H9 (cell line): ENCODE data around the gene WDR53. TPM values are rescaled to one million over a fixed set of nuclear protein-coding genes. Genes with fewer than 3 reads are reported as not detected.

ENCODE experiments used
- DNase-seq: peaks from one replicate; pipeline ENCODE4 v3.0.0-alpha.2; 2017
- H2AFZ ChIP-seq: one replicate; pipeline ENCODE4 v1.6.1; 2013; ENCODE audit warnings: mild to moderate bottlenecking, low read length, control low read depth, moderate library complexity
- H2AK5ac ChIP-seq: 2 replicates; pipeline ENCODE4 v1.6.1; 2013; ENCODE audit warnings: low read length, control low read depth, mixed read lengths; ENCODE audit not compliant: insufficient read length
- H2BK120ac ChIP-seq: one replicate; pipeline ENCODE4 v1.6.1; 2013; ENCODE audit warnings: low read depth, mild to moderate bottlenecking, low read length, control low read depth, inconsistent platforms; ENCODE audit not compliant: poor library complexity, severe bottlenecking
- H2BK12ac ChIP-seq: 2 replicates; pipeline ENCODE4 v1.6.1; 2013; ENCODE audit warnings: low read length, control low read depth, mixed read lengths, low read depth; ENCODE audit not compliant: insufficient read length
- H2BK15ac ChIP-seq: 2 replicates; pipeline ENCODE4 v1.6.1; 2013; ENCODE audit warnings: low read depth, low read length, control low read depth
- H2BK20ac ChIP-seq: one replicate; pipeline ENCODE4 v1.6.1; 2013; ENCODE audit warnings: low read depth, mild to moderate bottlenecking, low read length, control low read depth, inconsistent platforms; ENCODE audit not compliant: poor library complexity, severe bottlenecking
- H2BK5ac ChIP-seq: 2 replicates; pipeline ENCODE4 v1.6.1; 2013; ENCODE audit warnings: low read length, control low read depth, mixed read lengths; ENCODE audit not compliant: insufficient read length
- H3K14ac ChIP-seq: 2 replicates; pipeline ENCODE4 v1.6.1; 2013; ENCODE audit warnings: low read length, control low read depth; ENCODE audit not compliant: insufficient read depth
- H3K18ac ChIP-seq: 2 replicates; pipeline ENCODE4 v1.6.1; 2013; ENCODE audit warnings: low read depth, mild to moderate bottlenecking, mixed read lengths, low read length, control low read depth; ENCODE audit not compliant: insufficient read length
- H3K23ac ChIP-seq: 2 replicates; pipeline ENCODE4 v1.6.1; 2013; ENCODE audit warnings: low read length, control low read depth, mixed read lengths, low read depth; ENCODE audit not compliant: insufficient read length
- H3K23me2 ChIP-seq: 2 replicates; pipeline ENCODE4 v1.6.1; 2013; ENCODE audit warnings: low read depth, mild to moderate bottlenecking, mixed read lengths, low read length, control low read depth; ENCODE audit not compliant: insufficient read length, poor library complexity, severe bottlenecking
- H3K27ac ChIP-seq: 2 replicates; pipeline ENCODE4 v1.5.1; 2013; ENCODE audit warnings: low read length, control low read depth, mixed read lengths, low read depth; ENCODE audit not compliant: insufficient read length
- H3K27me3 ChIP-seq: 2 replicates; pipeline ENCODE4 v1.6.1; 2013; ENCODE audit warnings: low read length, control low read depth, inconsistent platforms; ENCODE audit not compliant: insufficient read depth
- H3K4ac ChIP-seq: 2 replicates; pipeline ENCODE4 v1.6.1; 2013; ENCODE audit warnings: low read depth, mild to moderate bottlenecking, control low read depth, inconsistent platforms, low read length, moderate library complexity
- H3K4me1 ChIP-seq: 2 replicates; pipeline ENCODE4 v1.6.1; 2013; ENCODE audit warnings: low read length, control low read depth, inconsistent platforms; ENCODE audit not compliant: insufficient read depth
- H3K4me2 ChIP-seq: 2 replicates; pipeline ENCODE4 v1.6.1; 2013; ENCODE audit warnings: low read length, control low read depth, mixed read lengths; ENCODE audit not compliant: insufficient read length, insufficient read depth
- H3K56ac ChIP-seq: 2 replicates; pipeline ENCODE4 v1.6.1; 2013; ENCODE audit warnings: low read depth, mild to moderate bottlenecking, mixed read lengths, low read length, control low read depth; ENCODE audit not compliant: insufficient read length
- H3K79me1 ChIP-seq: 2 replicates; pipeline ENCODE4 v1.6.1; 2013; ENCODE audit warnings: low read depth, mild to moderate bottlenecking, moderate library complexity, low read length, control low read depth, inconsistent platforms; ENCODE audit not compliant: insufficient read depth, poor library complexity, severe bottlenecking
- H3K79me2 ChIP-seq: 2 replicates; pipeline ENCODE4 v1.6.1; 2013; ENCODE audit warnings: low read length, control low read depth, inconsistent platforms; ENCODE audit not compliant: insufficient read depth
- H3K9ac ChIP-seq: 2 replicates; pipeline ENCODE4 v1.6.1; 2013; ENCODE audit warnings: low read length, control low read depth, mixed read lengths; ENCODE audit not compliant: insufficient read length; ENCODE audit errors: extremely low read depth
- H3K9me3 ChIP-seq: one replicate; pipeline ENCODE4 v1.6.1; 2013; ENCODE audit warnings: low read depth, low read length, inconsistent platforms; ENCODE audit not compliant: control insufficient read depth
- H3T11ph ChIP-seq: one replicate; pipeline ENCODE4 v1.6.1; 2013; ENCODE audit warnings: mild to moderate bottlenecking, low read length, control low read depth, inconsistent platforms
- H4K20me1 ChIP-seq: one replicate; pipeline ENCODE4 v1.6.1; 2013; ENCODE audit not compliant: control insufficient read depth, insufficient read length, insufficient read depth
- H4K5ac ChIP-seq: 2 replicates; pipeline ENCODE4 v1.6.1; 2013; ENCODE audit warnings: low read depth, mild to moderate bottlenecking, mixed read lengths, low read length, control low read depth; ENCODE audit not compliant: insufficient read length
- H4K8ac ChIP-seq: replicated peaks from 2 replicates; pipeline ENCODE4 v1.6.1; 2013; ENCODE audit warnings: low read length, control low read depth, mixed read lengths, low read depth; ENCODE audit not compliant: insufficient read length
- H4K91ac ChIP-seq: 2 replicates; pipeline ENCODE4 v1.6.1; 2013; ENCODE audit warnings: low read depth, mild to moderate bottlenecking, moderate library complexity, mixed read lengths, low read length, control low read depth; ENCODE audit not compliant: insufficient read length
- H3K27ac Mint-ChIP-seq, 3 experiments: 2 replicates in 2 of 3; 3 replicates in 1 of 3; pipeline ENCODE4 v1.8.0; 2020 to 2021; ENCODE audit warnings: mixed read lengths in 3 of 3, mild to moderate bottlenecking in 1 of 3, moderate library complexity in 1 of 3
- H3K27me3 Mint-ChIP-seq: 2 replicates; pipeline ENCODE4 v1.8.0; 2021; ENCODE audit warnings: low read depth, mild to moderate bottlenecking, moderate library complexity, mixed read lengths
- H3K36me3 Mint-ChIP-seq, 3 experiments: 2 replicates in 2 of 3; 3 replicates in 1 of 3; pipeline ENCODE4 v1.8.0; 2020 to 2021; ENCODE audit warnings: low read depth in 3 of 3, mixed read lengths in 3 of 3; ENCODE audit not compliant: insufficient read depth in 1 of 3
- H3K4me1 Mint-ChIP-seq, 2 experiments: 2 replicates each; pipeline ENCODE4 v1.8.0; 2020; ENCODE audit warnings: mixed read lengths in 2 of 2
- H3K4me3 Mint-ChIP-seq, 2 experiments: 2 replicates in 1 of 2; 3 replicates in 1 of 2; pipeline ENCODE4 v1.8.0; 2020 to 2021; ENCODE audit warnings: mild to moderate bottlenecking in 2 of 2, mixed read lengths in 2 of 2, moderate library complexity in 1 of 2
- H3K9me3 Mint-ChIP-seq, 2 experiments: 2 replicates in 1 of 2; 3 replicates in 1 of 2; pipeline ENCODE4 v1.8.0; 2020; ENCODE audit warnings: mild to moderate bottlenecking in 2 of 2, mixed read lengths in 2 of 2, moderate library complexity in 1 of 2
- WGBS: extraction: QIAGEN DNeasy Blood & Tissue Kit; methylation state at CpG from one replicate; pipeline ENCODE4 v1.1.7; 2013; ENCODE audit warnings: missing lambda C conversion rate, low lambda C conversion rate, mixed read lengths; ENCODE audit not compliant: insufficient read length; ENCODE audit errors: extremely low coverage; 5-methylcytosine and 5-hydroxymethylcytosine counted together
- total RNA-seq: library from RNA; stranded (reverse); gene quantifications from 2 replicates; pipeline ENCODE4 v1.2.1, GENCODE V29; 2021
- TF ChIP-seq, protein P1 (sequence below): fragments of 200-600 bp; sonication (generic); conservative IDR thresholded peaks from 3 replicates; pipeline ENCODE4 v1.8.0; 2021; ENCODE audit warnings: antibody characterized with exemption, mild to moderate bottlenecking

WDR53 gene
- total RNA-seq, 1 experiment from 2014 or later, result 21.2 TPM

DNA sequence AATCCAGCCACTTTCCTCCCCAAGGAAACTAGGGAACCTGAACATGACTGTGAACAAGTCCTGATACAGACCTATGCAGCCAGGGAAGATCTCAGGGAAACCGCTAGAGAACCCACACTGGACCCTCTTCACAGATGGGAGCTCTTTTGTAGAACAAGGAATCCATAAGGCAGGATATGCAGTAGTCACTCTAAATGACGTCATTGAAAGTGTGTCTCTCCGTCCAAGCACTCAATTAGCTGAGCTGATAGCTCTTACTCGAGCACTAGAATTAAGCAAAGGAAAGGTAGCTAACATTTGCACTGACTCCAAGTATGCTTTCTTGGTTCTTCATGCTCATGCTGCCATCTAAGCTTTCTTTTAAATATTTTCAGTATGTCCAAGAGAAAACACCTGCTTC is 43.2 kb downstream of the WDR53 start:
- H4K8ac ChIP-seq, result no peak overlapping the region
- no peak overlapping the region for H3K9ac ChIP-seq
- no peak overlapping the region for H3T11ph ChIP-seq
- H3K56ac ChIP-seq, result no peak overlapping the region
- no peak overlapping the region for H3K4me3 Mint-ChIP-seq
- peaks cover 19 to 24% of the 10 kb centered on the region in 2 experiments for H3K9me3 Mint-ChIP-seq
- no peak overlapping the region for H2BK15ac ChIP-seq
- H4K20me1 ChIP-seq, result no peaks in the 10 kb centered on the region
- peaks cover 3% of the 10 kb centered on the region in 2 experiments; a peak in 3 of 4 replicates for H3K4me1 Mint-ChIP-seq
- no peak overlapping the region for H3K23ac ChIP-seq
- no peak overlapping the region for H3K27ac Mint-ChIP-seq
- WGBS, result no CpG with 5 or more reads among the region's 4 CpGs
- H2BK120ac ChIP-seq, result no peak overlapping the region
- H3K4ac ChIP-seq, result no peak overlapping the region
- no peak overlapping the region for H2AFZ ChIP-seq
- H2BK12ac ChIP-seq, result no peak overlapping the region
- no peak overlapping the region for H3K14ac ChIP-seq
- no peak overlapping the region for H4K5ac ChIP-seq
- no peak overlapping the region for H2AK5ac ChIP-seq
- DNase-seq, result no peak
- peaks cover 7% of the 10 kb centered on the region for H3K27me3 Mint-ChIP-seq
- no peak overlapping the region for H2BK5ac ChIP-seq
- peaks cover 6% of the 10 kb centered on the region for H3K9me3 ChIP-seq
- TF ChIP-seq, protein P1, sequence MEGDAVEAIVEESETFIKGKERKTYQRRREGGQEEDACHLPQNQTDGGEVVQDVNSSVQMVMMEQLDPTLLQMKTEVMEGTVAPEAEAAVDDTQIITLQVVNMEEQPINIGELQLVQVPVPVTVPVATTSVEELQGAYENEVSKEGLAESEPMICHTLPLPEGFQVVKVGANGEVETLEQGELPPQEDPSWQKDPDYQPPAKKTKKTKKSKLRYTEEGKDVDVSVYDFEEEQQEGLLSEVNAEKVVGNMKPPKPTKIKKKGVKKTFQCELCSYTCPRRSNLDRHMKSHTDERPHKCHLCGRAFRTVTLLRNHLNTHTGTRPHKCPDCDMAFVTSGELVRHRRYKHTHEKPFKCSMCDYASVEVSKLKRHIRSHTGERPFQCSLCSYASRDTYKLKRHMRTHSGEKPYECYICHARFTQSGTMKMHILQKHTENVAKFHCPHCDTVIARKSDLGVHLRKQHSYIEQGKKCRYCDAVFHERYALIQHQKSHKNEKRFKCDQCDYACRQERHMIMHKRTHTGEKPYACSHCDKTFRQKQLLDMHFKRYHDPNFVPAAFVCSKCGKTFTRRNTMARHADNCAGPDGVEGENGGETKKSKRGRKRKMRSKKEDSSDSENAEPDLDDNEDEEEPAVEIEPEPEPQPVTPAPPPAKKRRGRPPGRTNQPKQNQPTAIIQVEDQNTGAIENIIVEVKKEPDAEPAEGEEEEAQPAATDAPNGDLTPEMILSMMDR, result no peak
- H3K79me1 ChIP-seq, result no peaks in the 10 kb centered on the region
- H3K27ac ChIP-seq, result no peak overlapping the region
- H3K4me1 ChIP-seq, result no peaks in the 10 kb centered on the region
- H3K79me2 ChIP-seq, result no peaks in the 10 kb centered on the region
- H3K4me2 ChIP-seq, result no peak overlapping the region
- H3K23me2 ChIP-seq, result no peaks in the 10 kb centered on the region
- H3K27me3 ChIP-seq, result no peaks in the 10 kb centered on the region
- H2BK20ac ChIP-seq, result no peak overlapping the region
- H3K18ac ChIP-seq, result no peak overlapping the region
- H3K36me3 Mint-ChIP-seq, result peaks cover 13 to 16% (median 16%) of the 10 kb centered on the region in 3 experiments
- H4K91ac ChIP-seq, result no peak overlapping the region
